Measurements from ENCODE around the gene MADCAM1. TPM values are rescaled to one million over a fixed set of nuclear protein-coding genes. Genes with fewer than 3 reads are reported as not detected.

The MADCAM1 gene
- total and polyA plus RNA-seq, 9 donors, result 0.11 to 0.90 (median 0.42) TPM; not detected in 2

GRCh38 chr19:470701-471100 lies 25.6 kb upstream of the MADCAM1 start:
- WGBS, 3 donors, result 53 to 67% (median 62%) methylated on average over 20 of the region's 20 CpGs

GRCh38 chr19:472005-472858 lies 24.1 kb upstream of the MADCAM1 start:
- H3K27me3 ChIP-seq, result no peaks in the 10 kb centered on the region
- 69 to 75% (median 70%) methylated on average over 23 of the region's 23 CpGs for WGBS, 3 donors
- H3K27ac ChIP-seq, result no peak overlapping the region
- no peak for DNase-seq
- intact Hi-C loops (cut with DNase I), result no loop called here
- H3K4me1 ChIP-seq (ENCODE audit: insufficient read depth), result no peaks in the 10 kb centered on the region
- no peaks in the 10 kb centered on the region for H3K9me3 ChIP-seq
- TF ChIP-seq POLR2A (IDR thresholded peaks at IDR 0.05), result no peak
- no peak for TF ChIP-seq CTCF (IDR thresholded peaks at IDR 0.05)
- TF ChIP-seq EP300 (IDR thresholded peaks at IDR 0.05), result no peak
- H3K36me3 ChIP-seq, result no peaks in the 10 kb centered on the region
- no peak overlapping the region for H3K4me3 ChIP-seq

More at GRCh38 chr19:470701-471100, 25.6 kb upstream of the MADCAM1 start:
- Histone ChIP-seq H3K27me3 (no peaks in the 10 kb centered on the region), H3K4me3 (no peak overlapping the region), H3K9me3 (no peaks in the 10 kb centered on the region), H3K4me1 (ENCODE audit: insufficient read depth) (no peaks in the 10 kb centered on the region), H3K36me3 (no peaks in the 10 kb centered on the region), H3K27ac (no peak overlapping the region)
- TF ChIP-seq POLR2A (IDR thresholded peaks at IDR 0.05) (no peak), CTCF (IDR thresholded peaks at IDR 0.05) (no peak), EP300 (IDR thresholded peaks at IDR 0.05) (no peak)
- intact Hi-C loops (cut with DNase I), result no loop called here
- no peak for DNase-seq

- TF ChIP-seq CTCF (IDR thresholded peaks at IDR 0.05) (no peak), POLR2A (IDR thresholded peaks at IDR 0.05) (no peak), EP300 (IDR thresholded peaks at IDR 0.05) (no peak)
- Histone ChIP-seq H3K9me3 (no peaks in the 10 kb centered on the region), H3K4me1 (ENCODE audit: insufficient read depth) (no peaks in the 10 kb centered on the region), H3K27ac (no peak overlapping the region), H3K4me3 (no peak overlapping the region), H3K36me3 (no peaks in the 10 kb centered on the region), H3K27me3 (no peaks in the 10 kb centered on the region)
- 66 to 75% (median 67%) methylated on average over 57 of the region's 57 CpGs for WGBS, 3 donors
- intact Hi-C loops (cut with DNase I), result no loop called here
- DNase-seq, result no peak
Observed at GRCh38 chr19:474126-475078, 21.9 kb upstream of the MADCAM1 start.

- TF ChIP-seq CTCF (IDR thresholded peaks at IDR 0.05), result no peak
- no peak for TF ChIP-seq EP300 (IDR thresholded peaks at IDR 0.05)
- TF ChIP-seq POLR2A (IDR thresholded peaks at IDR 0.05), result no peak
- H3K27me3 ChIP-seq, result no peaks in the 10 kb centered on the region
- intact Hi-C loops (cut with DNase I), result no loop called here
Observed at GRCh38 chr19:475360-475759, 20.9 kb upstream of the MADCAM1 start.

More at GRCh38 chr19:475360-475759, 20.9 kb upstream of the MADCAM1 start:
- Histone ChIP-seq H3K36me3 (no peaks in the 10 kb centered on the region), H3K27ac (no peak overlapping the region), H3K4me1 (ENCODE audit: insufficient read depth) (no peaks in the 10 kb centered on the region), H3K4me3 (no peak overlapping the region), H3K9me3 (no peaks in the 10 kb centered on the region)
- WGBS, 3 donors, result 79 to 81% (median 80%) methylated on average over 13 of the region's 13 CpGs
- no peak for DNase-seq

Measured in ovary (tissue), 9 donors.